Skin of body (tissue), 3 donors: ENCODE measurements around the gene C1R. TPM values are rescaled to one million over a fixed set of nuclear protein-coding genes. Genes with fewer than 3 reads are reported as not detected.
"Not testable (repeated sequence)": the region's sequence is repeated elsewhere in the genome, so short reads cannot be mapped to it uniquely, and the experiment has no call there.

Experiments
- DNase-seq: peaks from one replicate; lab custom pipeline; 2025; lab: John Stamatoyannopoulos, UW
- small RNA-seq: library from RNA; depleted of rRNA; stranded (forward); fragments of <200 nt; gene quantifications from one replicate; pipeline ENCODE3, GENCODE V24; 2014; ENCODE audit warnings: low replicate concordance
- total RNA-seq: library from RNA; depleted of rRNA; stranded (reverse); fragments of >200 nt; gene quantifications from one replicate; pipeline ENCODE4 v1.2.3, GENCODE V29; 2014

Gene C1R
- total RNA-seq, 1 donor from 2014 or later, result 78.8 TPM

DNA sequence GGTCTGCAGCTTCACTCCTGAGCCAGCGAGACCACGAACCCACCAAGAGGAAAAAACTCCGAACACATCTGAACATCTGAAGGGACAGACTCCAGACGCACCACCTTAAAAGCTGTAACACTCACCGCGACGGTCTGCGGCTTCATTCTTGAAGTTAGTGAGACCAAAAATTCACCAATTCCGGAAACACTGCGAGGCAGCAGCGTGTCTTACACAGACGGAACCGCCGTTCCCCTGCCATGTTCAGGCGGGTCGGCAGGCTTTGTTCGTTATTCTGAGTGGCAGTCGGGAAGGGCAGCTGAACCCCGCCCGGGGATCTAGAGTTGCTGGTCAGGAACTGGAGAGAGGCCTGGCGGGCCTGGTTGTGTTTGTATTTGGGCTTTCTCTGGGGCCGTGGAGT lies 53.7 kb downstream of the C1R start:
- no peak for DNase-seq

DNA sequence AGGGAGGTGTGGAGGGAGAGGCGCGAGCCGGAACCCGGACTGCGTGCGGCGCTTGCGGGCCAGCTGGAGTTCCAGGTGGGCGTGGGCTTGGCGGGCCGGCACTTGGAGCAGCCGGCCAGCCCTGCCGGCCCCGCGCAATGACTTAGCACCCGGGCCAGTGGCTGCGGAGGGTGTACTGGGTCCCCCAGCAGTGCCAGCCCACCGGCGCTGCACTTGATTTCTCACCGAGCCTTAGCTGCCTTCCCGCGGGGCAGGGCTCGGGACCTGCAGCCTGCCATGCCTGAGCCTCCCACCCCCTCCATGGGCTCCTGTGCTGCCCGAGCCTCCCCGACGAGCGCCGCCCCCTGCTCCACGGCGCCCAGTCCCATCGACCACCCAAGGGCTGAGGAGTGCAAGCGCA lies 54.8 kb downstream of the C1R start:
- DNase-seq, result not testable (repeated sequence)

DNA sequence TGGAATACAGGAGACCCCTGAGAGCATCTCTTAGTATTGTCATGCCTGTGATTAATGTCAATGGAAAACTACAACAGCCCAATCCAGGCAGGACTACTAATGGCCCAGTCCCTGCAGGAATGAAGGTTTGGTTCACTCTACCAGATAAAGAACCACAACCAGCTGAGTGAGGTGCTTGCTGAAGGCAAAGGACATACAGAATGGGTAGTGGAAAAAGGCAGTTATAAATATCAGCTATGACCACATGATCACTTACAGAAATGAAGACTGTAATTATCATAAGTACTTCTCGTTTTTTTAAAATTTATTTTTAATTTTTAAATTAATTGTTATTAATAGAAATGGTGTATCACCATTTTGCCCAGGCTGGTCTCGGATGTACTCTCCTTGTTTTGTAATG lies 56.8 kb downstream of the C1R start:
- DNase-seq, result no peak

DNA sequence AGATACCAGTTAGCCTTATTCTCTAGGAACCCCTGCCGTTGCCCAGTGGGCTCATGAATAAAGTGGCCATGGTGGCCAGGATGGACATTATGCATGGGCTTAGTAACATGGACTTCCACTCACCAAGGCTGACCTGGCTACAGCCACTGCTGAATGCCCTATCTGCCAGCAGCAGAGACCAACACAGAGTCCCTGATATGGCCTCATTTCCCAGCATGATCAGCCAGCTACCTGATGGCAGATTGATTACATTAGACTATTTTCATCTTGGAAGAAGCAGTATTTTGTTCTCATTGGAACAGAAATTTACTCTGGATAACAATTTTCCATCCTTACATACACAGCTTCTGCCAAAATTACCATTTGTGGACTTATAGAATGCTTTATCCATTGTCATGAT lies 57.8 kb downstream of the C1R start:
- no peak for DNase-seq

DNA sequence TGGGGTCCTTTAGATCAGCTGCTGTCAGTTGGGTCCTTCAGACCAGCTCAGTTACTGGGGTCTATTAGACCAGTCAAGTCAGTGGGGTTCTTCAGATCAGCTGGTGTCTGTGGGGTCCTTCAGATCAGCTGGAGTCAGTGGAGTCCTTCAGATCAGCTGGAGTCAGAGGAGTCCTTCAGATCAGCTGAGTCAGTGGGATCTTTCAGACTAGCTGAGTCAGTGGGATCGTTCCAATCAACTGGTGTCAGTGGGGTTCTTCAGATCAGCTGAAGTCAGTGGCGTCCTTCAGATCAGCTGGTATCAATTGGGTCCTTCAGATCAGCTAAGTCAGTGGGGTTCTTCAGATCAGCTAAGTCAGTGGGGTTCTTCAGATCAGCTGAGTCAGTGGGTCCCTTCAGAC lies 59.3 kb downstream of the C1R start:
- DNase-seq, result no peak

DNA sequence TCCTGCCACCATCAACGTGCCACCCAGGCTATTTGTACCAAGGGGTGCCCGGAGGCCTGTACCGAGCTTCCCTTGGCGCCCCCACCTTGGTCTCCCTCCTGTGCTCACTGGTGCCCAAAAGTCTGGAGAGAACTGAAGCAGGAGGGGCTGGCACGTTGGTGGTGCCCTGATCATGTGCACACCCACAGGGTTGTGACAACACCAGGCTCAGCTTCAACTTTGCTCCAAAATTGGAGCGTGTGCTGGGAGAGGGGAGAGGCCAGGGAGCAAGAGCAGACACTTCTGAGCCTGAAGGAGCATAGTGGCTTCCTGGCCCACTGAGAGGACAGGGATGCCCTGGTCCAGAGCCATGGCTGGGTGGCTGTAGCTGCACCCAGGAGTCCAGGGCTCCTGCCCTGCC lies 60.9 kb downstream of the C1R start:
- no peak for DNase-seq

Small RNA genes within 50 kb of the gene (small RNA-seq; reads per million reads assigned to genes)
- not detected for gene AC006512.1
- gene RNU6-485P, result not detected

Other genes starting within 250 kb of the C1R start
- gene CDCA3, start 241.2 kb downstream of the C1R start, total RNA-seq, result 8.1 TPM
- gene USP5, start 240.3 kb downstream of the C1R start, total RNA-seq, result 35.7 TPM
- 316 TPM for gene TPI1, start 224.9 kb downstream of the C1R start, total RNA-seq
- 3.1 TPM for gene SPSB2, start 219.1 kb downstream of the C1R start, total RNA-seq
- 4.3 TPM for gene LRRC23, start 187.6 kb downstream of the C1R start, total RNA-seq
- gene ENO2, start 177.9 kb downstream of the C1R start, total RNA-seq, result 9.0 TPM
- 39.4 TPM for gene ATN1, start 164.5 kb downstream of the C1R start, total RNA-seq
- not detected for gene RNU7-1, start 148.6 kb downstream of the C1R start, total RNA-seq
- 130 TPM for gene C12orf57, start 148.4 kb downstream of the C1R start, total RNA-seq
- gene PTPN6, start 141.1 kb downstream of the C1R start, total RNA-seq, result 12.6 TPM
- gene PHB2, start 121.8 kb downstream of the C1R start, total RNA-seq, result 113 TPM
- gene EMG1, start 121.5 kb downstream of the C1R start, total RNA-seq, result 22.0 TPM
- gene LPCAT3, start 74.0 kb downstream of the C1R start, total RNA-seq, result 24.9 TPM
- 99.0 TPM for gene C1S, start 31.7 kb downstream of the C1R start, total RNA-seq
- 10.4 TPM for gene C1RL, start 16.8 kb upstream of the C1R start, total RNA-seq
- gene RBP5, start 36.4 kb upstream of the C1R start, total RNA-seq, result 1.4 TPM
- gene CLSTN3, start 37.9 kb upstream of the C1R start, total RNA-seq, result 31.7 TPM
- 26.1 TPM for gene PEX5, start 97.2 kb upstream of the C1R start, total RNA-seq
- not detected for gene ACSM4, start 211.6 kb upstream of the C1R start, total RNA-seq